HG02884 (cell line): Measurements from ENCODE around the gene ATP1A4.

Experiments used
- ATAC-seq: cut with Tn5 transposase; IDR thresholded peaks from one replicate; pipeline ENCODE4 v1.9.1; 2021; ENCODE audit warnings: mild to moderate bottlenecking, moderate library complexity; ENCODE audit not compliant: unreplicated experiment

ATP1A4 gene

DNA sequence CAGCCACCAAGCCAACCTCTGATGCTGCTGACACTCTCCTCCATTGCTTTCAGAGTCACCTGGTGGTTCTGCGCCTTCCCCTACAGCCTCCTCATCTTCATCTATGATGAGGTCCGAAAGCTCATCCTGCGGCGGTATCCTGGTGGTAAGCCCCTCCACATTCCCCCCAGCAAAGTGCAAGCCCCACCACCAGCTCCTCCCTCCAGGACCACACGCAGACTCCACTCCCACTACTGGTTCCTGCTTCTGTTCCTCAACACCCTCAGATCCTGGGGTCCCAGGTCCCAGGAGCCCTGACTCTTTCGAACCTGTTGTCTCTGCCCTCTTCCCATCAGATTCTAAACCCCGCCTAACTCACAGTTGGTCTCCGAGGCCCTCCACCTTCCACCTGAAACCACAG lies 11.6 kb upstream of the ATP1A4 start:
- no peak for ATAC-seq

- no peak for ATAC-seq
These were observed 7.7 kb upstream of the ATP1A4 start for GRCh38 chr1:160143695-160144094.

- no peak for ATAC-seq
These were observed 6.5 kb upstream of the ATP1A4 start for GRCh38 chr1:160144921-160145320.

DNA sequence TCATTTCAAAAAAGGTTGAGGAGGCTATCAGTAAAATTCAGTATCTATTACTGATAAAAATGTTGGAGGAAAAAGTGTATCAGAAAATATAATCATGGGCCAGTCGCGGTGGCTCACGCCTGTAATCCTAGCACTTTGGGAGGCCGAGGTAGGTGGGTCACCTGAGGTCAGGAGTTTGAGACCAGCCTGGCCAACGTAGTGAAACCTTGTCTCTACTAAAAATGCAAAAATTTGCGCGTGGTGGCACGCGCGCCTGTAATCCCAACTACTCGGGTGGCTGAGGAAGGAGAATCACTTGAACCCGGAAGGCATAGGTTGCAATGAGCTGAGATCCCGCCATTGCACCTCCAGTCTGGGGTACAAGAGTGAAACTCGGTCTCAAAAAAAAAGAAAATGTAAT lies 5.3 kb upstream of the ATP1A4 start:
- ATAC-seq: no peak

- ATAC-seq: no peak
These were observed 3.3 kb upstream of the ATP1A4 start for GRCh38 chr1:160148121-160148520.

DNA sequence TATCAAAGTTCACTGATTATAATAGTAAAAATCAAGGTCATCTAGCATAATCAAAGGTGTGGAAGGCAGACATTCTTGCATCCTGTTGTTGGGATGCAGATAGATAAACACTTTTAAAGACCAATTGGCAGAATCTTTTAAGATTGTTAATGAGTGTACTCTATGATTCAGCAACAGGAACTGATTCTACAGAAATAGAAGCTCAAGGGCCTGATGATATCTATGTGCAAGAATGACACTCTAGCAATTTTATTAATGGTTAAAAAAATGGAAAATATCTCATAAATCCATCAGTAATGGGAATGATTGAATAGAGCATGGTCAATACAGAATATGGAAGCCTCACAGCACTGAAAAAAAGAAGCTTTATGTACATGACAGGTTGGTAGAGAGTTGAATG lies 2.2 kb upstream of the ATP1A4 start:
- ATAC-seq: no peak

DNA sequence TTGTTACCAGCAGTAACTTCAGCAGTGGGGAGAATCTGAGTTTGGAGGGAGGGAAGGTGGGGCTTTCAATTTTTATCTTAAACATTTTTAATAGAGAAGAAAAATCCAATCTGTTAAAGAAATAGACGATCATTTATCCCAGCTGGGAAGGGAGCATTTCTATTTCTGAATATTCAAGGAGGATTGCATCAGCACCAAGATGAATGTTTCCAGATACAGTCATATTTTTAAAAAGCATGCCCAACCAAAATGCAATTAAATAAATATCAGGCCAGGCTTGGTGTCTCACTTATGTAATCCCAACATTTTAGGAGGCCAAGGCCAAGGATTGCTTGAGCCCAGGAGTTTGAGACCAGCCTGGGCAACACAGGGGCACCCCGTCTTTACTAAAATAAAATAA lies 1.7 kb upstream of the ATP1A4 start:
- no peak for ATAC-seq

GRCh38 chr1:160154790-160155189 lies 3.4 kb downstream of the ATP1A4 start:
- ATAC-seq: no peak

DNA sequence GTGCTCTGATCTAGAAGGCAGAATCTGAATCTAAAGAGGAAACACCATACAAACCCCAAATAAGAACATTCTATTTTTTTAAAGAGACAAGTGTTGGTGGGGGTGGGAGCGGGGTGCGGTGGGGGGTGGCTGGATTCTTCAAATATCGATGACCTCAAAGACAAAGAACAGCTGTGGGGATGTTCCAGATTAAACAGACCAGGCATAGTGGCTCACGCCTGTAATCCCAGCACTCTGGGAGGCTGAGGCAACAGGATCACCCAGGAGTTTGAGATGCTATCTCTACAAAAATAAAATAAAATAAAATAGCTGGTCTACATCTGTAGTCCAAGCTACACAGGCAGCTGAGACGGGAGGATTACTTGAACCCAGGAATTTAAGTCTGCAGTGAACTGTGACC lies 5.0 kb downstream of the ATP1A4 start:
- ATAC-seq: no peak

- no peak for ATAC-seq
These were observed 5.8 kb downstream of the ATP1A4 start for GRCh38 chr1:160157174-160157573.

DNA sequence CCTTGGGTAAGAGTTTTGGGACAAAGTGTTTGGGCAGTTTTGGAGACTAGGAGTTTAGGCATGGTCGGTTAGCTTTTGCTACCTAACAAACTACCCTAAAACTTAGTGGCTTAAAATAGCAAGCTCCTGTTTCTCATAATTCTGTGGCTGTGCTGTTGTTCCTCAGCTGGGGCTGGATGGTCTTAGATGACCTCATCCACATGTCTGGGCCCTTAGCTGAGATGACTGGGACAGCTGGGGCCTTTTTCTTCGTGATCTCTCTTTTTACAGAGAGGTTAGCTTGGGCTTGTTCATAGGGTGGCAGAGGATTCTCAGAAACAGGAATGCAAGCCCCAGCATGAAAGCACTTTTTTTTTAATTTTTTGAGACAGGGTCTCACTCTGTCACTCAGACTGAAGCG lies 6.6 kb downstream of the ATP1A4 start:
- no peak for ATAC-seq

DNA sequence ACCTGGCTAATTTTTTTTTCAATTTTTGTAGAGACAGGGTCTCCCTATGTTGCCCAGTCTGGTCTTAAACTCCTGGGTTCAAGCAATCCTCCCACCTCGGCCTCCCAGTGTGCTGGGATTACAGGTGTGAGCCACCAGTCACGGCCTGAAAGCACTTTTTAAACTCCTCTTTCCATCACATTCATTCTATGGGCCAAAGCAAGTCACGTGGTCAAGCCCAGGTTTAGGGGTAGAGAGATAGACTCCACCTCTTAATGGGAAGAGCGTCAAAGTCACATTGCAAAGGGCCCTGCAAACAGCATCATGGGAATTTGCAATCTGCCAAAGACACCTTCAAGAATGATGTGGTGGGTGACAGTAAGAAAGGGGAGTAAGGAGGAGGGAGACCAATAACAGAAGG lies 7.1 kb downstream of the ATP1A4 start:
- ATAC-seq: no peak

DNA sequence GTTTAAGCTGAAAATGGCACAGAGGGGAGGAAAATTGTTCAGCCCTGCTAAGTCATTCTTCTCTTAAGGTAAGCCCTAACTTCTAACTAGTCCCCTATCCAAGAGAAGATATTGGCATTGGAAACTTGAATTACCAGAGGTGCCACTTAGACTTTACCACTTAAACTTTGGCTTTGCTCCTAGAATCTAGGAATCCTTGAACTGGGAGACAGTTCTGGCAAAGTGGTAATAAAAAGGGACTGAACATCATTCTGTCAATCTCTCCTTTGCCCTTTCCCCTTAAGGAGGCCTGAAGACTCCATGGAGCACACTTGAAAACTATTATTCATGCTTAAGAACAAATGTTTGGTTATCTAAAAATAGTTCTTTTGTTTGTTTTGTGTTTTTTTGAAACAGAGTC lies 8.4 kb downstream of the ATP1A4 start:
- ATAC-seq: no peak

DNA sequence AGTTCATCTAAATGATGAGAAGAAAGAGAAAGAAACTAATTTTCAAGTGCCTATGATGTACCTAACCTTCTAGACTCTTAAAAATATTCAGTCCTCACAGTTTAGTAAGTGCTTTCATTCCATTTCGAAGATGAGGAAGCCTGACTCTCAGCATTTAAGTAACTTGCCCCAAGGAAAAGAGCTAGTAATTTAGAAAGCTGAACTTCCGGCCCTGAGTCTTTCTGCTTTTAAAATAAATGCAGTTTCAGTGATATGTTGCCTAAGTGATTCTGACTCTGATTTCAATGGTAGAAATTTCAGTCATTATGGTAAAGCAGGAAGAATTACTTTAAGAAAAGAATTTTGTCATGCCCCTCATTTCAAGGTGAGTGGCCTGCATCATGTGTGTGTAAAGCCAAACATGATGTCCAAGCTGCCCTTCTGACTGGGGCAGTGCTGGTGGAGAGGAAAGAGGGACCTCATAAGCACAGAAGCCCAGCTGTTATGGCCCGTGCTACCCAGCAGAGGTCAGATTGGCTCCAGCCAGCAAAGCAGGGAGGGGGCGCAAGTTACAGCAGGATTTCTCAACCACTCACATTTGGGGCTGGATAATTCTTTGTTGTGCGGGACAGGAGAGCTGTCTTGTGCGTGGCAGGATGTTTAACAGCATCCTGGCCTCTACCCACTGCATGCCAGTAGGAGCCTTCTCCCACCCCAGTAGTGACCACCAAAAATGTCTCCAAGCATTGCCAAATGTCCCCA lies 10.7 kb downstream of the ATP1A4 start:
- ATAC-seq: no peak

DNA sequence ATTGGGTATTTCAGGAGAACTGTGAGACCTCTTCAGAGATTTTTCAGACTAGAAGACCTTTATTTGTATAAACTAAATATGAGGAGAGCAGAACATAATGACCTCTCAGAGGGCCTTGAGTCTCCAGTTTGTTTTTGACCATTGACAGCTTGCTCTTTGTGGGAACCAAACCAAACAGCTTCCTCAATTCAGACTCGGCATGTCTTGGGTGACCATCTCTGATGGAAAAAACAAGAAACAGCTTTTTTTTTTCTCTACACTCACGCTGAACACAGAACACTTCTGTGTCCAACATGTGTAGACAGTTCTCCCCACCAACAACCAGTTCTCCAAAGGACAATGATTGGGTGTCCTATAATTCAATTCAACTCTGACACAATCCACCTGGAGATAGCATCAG lies 11.5 kb downstream of the ATP1A4 start:
- no peak for ATAC-seq

GRCh38 chr1:160163615-160164014 lies 12.2 kb downstream of the ATP1A4 start:
- ATAC-seq: no peak

DNA sequence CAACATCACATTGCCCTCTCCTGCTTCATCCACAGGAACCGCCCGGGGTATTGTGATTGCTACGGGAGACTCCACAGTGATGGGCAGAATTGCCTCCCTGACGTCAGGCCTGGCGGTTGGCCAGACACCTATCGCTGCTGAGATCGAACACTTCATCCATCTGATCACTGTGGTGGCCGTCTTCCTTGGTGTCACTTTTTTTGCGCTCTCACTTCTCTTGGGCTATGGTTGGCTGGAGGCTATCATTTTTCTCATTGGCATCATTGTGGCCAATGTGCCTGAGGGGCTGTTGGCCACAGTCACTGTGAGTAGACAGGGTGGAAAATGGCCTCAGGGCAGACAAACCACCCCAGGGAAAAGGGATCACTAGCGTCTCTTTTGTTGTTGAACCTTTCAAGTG lies 12.7 kb downstream of the ATP1A4 start:
- ATAC-seq: no peak

GRCh38 chr1:160166166-160166868 lies 14.9 kb downstream of the ATP1A4 start:
- no peak for ATAC-seq

GRCh38 chr1:160167056-160167455 lies 15.7 kb downstream of the ATP1A4 start:
- no peak for ATAC-seq

DNA sequence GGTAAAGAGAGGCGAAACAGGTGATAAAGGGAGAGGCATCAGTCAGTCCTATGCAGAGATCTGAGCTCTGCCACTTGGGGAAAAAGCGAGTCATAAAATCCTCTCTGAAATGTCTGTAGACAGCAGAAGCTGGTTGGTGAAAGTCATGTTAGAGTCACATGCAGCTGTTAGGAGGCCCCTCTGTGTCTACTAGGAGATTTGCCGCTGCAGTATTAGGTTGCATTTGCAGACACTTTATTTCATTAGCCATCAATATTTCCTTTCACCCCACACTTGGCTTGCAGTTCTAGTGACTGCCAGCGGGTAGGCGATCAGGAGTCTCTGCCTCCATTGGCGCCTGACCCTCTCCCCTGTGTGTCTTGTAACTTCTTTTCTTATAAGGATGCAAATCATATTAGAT lies 16.2 kb downstream of the ATP1A4 start:
- no peak for ATAC-seq

DNA sequence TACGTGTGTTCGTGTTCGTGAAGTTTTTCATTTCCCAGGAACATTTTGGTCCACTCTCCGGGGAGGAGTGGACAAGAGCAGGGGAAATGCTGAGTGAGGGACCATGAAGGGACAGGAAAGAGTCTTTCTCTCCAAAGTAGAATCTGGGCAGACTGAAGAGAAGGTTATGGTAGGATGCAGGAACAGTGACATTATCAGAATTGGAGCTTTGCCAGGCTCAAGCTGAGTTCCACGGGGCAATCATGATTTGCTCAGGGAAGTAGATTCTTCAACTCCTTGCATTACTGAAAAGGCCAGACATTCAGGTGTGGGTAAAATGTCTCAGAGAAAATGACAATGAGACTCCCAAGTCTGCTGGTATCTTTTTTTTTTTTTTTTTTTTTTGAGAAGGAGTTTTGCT lies 16.6 kb downstream of the ATP1A4 start:
- no peak for ATAC-seq

DNA sequence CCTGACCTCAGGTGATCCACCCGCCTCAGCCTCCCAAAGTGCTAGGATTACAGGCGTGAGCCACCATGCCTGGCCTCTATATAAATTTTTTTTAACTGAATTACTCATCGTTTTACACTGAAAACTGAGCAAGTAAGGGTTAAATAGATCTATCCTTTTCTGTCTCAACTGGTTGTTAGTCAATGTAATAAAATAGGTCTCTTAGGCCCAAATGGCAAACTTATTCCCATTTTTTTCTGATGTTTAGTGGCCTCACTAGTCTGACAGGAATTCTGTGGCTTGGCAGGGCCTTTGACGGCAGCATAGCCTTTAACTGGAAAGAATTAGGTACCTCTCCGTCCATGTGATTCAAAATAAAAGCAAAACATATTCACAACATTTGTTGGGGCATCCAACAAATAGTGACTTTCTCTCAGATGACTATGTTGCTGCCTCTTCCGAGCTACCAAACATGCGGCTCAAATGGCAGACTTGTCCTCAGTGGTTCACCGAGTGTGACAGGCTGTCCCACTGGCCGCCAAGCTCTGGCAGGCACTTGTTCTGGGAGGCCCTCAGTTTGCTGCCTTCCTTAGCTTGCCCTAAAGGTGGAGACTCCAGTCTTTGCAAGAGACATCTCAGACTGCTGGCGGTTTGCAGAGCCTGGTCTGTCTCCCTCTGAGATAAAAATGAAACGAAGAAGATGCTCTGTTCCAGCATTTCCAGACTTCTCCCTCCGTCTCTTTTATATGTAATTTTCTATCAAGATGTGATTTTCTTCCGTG lies 17.4 kb downstream of the ATP1A4 start:
- ATAC-seq: no peak
